HG03159 (cell line): ENCODE measurements around the gene SLC4A11.
A peak's percentile ranks its signal among the peaks of the same experiment; 100 is the strongest.

ENCODE experiments used
- ATAC-seq: cut with Tn5 transposase; IDR thresholded peaks from one replicate; pipeline ENCODE4 v1.9.1; 2021; ENCODE audit warnings: mild to moderate bottlenecking, moderate library complexity; ENCODE audit not compliant: unreplicated experiment

Gene SLC4A11

DNA sequence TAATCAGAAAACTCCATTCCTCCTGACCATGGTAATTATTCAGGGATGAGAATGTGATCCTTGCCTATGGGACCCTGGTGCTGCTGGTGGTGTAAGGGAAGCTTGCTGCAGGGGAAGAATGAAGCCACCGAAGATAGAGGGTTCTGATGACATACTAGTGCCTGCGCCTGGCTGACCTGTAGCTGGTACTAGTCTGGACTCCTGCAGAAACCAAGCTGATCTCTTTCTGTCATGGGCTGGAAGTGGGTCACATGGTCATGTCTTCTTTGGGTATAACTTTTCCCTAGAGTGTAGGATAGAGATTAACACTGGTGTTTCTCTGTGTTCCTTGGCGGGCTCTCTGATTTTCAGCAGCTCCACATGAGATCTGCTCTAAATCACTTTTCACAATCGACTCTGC, 8.6 kb upstream of the SLC4A11 start:
- ATAC-seq: no peak

DNA sequence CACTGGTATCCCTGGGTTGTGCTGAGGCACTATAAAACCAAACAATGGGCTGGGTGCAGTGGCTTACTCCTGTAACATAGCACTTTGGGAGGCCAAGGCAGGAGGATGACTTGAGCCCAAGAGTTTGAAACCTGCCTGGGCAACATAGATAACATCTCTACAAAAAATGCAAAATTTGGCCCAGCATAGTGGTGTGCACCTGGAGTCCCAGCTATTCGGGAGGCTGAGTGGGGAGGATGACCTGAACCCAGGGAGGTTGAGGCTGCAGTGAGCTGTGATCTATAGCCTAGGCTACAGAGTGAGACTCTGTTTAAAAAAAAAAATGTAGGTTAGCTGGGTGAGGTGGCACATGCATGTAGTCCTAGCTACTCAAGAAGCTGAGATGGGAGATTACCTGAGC, 7.7 kb upstream of the SLC4A11 start:
- no peak for ATAC-seq

DNA sequence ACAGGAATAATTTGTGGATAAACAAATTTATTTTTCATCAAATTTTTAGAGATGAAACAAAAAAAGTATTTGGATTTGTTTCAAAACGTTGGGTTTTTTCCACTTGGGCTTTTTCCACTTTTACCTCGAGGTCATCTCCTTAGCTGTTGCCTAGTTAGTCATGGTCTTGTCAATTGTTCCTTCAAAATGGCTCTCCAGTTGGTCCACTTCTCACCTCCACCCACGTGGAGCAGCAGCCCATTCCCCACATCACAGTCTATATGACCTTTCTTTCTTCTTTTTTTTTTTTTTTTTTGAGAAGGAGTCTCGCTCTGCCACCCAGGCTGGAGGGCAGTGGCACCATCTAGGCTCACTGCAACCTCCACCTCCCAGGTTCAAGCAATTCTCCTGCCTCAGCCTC, 6.7 kb upstream of the SLC4A11 start:
- ATAC-seq: no peak

DNA sequence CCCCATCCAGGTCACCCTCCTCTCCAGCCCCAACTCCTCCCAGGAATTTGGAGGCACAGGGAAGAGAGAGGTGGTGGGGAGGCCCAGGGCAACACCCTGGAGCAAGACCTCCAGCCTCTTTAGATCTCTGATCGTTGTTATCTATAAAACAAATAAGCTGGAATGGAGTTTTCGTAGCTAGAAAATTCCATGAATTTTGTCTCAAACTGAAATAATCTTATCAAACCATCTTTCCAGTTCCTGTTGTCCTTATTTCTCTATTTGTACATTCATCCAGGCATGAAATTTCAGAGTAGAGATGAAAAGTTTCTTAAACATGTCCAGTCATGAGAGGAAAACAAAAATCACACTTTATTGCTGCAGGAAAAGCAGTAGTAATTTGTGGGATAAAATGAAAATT, 6.2 kb upstream of the SLC4A11 start:
- no peak for ATAC-seq

DNA sequence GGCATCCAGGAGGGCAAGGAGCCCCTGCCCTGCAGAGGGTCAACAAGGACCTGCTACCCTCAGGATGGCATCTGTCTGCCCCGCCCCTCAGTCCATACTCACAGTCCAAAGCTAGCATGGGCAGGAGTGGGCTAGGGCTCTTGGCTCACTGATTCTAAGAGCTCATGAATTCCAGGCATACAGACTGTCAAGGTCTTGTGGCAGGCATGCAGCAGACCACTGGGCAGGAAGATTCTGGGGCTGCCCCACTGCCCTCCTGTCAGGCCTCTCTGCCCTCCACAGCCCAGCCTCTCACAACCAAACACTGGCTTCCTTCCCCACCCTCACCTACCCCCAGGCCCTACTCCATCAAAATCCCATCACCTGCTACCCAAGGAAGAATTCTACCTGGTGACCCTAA, 5.6 kb upstream of the SLC4A11 start:
- ATAC-seq: no peak

DNA sequence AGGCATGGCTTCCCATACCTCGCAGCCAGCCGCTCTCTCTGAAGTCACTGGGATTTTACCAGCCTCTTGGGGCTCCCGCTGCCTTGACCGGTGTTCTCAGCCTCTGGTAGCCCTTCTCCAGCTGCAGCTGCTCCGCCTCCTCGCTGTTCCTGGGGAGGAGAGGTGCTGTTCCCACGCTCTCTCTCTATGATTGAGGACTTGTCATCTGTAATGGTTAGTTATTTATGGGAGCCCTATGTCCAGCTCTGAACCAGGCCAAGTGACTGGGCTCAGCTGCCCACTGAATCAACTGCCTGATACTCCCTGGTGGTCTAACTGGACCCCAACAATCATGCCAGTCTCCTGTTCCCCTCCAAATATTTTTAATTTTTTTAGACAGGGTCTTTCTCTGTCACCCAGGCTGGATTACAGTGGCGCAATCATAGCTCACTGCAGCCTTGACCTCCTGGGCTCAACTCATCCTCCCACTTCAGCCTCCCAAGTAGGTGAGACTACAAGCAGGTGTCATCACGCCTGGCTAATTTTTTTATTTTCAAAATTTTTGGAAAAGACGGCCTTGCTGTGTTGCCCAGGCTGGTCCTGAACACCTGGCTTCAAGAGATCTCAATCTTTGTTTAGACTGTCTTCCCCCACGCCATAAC, 4.8 kb upstream of the SLC4A11 start:
- ATAC-seq: no peak

DNA sequence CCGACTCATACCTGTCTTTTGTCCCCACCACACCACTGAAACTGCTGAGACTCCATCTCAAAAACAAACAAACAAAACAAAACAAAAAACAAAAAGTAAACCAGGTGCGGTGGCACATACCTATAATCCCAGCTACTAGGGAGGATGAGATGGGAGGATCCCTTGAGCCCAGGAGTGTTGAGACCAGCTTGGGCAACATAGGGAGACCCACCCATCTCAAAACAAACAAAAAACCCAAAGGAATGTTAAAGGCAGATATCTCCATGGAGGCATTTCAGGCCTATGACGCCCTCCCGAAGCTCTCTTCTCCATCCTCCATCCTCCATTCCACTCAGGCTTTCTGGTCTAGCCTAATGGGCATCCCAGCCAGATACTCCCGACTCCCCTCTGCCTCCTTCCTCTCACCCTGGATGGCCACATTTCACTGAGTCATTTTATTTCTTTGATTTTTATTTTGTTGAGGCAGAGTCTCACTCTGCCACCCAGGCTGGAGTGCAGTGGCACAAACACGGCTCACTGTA, 3.2 kb upstream of the SLC4A11 start:
- no peak for ATAC-seq

DNA sequence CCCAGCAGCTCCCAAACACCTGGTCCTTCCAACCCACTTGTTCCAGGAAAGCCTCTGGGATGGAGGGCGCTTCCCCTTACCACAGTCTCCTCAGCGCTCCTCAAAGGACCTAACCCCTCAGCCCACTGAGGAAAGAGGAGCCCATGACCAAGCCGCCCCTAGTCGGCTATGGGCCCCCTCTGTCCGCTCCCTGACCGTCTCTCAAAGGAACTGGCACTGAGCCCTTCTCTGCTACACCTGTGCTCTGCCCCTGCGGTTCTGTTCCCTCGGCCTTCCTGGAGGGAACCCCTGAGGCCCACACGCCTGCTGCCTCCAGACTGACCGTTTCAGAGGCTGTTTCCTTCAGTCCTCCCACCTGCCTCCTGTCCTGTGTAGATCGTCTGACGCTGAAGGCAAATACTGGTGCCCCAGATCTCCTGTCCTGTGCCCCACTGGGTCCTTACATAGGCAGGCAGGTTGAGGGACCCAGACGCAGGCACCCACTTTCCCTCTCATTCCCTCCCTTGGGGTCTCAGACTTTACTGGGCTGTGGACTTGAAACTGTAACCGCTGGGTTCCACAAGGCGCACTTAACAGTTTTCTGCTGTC, 1.9 kb upstream of the SLC4A11 start:
- no peak for ATAC-seq

DNA sequence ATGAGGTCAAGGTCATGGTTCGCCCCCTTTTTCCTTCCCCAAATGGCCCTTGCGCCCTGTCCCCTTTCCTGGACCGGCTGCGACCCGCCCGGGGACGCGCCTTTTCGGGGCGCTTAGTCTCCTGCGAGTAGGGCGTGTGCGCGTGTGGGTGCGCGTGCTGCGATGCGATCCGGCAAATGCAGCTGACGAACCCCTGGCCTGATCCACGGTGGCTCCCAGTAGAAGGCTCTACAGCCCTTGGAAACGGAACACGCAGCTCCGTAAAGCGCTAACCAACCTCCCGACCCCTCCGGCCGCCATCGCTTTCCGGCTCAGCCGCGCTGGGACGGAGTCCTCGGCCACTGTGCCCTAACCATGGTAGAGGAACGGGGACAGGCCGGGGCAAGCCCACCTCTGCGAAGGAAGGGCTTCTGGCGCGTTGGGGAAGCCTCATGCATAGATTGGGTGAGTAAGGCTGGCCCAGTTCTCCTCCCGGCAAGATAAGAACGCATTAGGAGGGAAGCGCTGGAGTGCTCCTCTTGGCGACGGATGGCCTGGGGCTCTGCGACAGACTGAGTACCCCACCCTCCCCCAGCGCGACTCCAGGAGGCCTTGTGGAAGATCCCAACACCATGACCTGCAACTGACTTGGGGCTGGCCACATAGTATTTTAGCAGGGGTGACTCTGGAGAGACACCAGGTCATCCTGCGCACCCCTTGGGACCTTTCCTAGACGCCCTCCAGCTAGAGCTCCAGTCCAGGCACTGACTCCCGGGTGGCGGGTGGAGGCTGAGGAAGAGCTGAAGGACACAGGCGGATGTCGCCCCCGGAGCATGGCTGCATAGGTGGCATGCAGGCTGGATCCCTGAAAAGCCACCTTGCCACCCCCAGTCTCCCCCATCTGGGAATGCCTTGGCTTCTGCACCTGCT, 1.1 kb upstream of the SLC4A11 start:
- no peak for ATAC-seq

DNA sequence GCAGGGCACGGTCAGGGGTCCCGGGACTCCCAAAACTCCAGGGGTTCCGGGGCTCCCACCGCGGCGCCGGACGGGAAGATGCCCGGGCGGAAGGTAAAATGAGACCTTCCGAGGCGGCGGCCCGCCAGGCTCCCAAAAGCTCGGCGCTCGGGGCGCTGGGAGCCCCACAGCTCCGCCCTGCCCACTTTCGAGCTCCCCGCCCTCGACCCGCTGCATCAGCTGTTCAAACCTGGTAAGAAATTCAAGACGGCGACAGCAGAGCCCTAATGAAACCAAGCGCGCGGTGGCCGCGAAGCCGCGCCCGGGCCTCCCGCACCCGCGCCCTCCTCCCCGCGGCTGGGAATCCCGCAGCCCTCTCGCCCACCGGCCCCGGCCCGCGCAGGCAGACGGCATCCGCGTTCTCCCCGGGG, 369 bp downstream of the SLC4A11 start:
- ATAC-seq: peak; percentile 47

DNA sequence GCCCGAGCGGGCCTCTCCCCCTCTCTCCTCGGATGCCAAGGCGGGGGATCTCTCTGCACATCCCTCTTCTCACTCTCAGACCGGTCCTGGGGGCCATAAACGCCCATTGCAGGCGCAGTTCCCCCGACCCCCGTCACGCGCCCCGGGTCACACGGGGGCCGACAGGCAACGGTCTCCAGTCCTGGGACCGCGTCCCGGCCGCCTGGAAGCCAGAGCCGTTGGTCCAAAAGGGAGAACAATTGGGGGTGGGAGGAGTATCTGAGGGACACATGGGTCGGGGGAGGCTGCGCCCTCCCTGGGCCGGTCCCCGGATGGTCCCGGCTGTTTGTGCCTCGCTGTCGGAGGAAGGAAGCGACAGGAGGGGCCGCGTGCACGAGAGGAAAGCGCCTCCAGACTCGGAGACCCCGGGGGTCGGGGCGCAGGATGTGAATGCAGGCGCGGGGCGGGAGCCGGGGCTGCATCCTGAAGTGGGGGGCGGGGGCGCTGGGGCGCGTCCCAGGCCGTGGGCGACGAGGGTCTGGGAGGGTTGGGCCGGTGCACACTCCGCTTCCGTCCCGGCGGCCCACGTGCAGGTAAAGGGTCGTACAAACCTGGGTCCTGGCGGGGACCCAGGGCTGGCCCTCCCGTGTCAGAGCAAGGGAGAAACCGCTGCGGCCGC, 903 bp downstream of the SLC4A11 start:
- peak; percentile 36 for ATAC-seq

DNA sequence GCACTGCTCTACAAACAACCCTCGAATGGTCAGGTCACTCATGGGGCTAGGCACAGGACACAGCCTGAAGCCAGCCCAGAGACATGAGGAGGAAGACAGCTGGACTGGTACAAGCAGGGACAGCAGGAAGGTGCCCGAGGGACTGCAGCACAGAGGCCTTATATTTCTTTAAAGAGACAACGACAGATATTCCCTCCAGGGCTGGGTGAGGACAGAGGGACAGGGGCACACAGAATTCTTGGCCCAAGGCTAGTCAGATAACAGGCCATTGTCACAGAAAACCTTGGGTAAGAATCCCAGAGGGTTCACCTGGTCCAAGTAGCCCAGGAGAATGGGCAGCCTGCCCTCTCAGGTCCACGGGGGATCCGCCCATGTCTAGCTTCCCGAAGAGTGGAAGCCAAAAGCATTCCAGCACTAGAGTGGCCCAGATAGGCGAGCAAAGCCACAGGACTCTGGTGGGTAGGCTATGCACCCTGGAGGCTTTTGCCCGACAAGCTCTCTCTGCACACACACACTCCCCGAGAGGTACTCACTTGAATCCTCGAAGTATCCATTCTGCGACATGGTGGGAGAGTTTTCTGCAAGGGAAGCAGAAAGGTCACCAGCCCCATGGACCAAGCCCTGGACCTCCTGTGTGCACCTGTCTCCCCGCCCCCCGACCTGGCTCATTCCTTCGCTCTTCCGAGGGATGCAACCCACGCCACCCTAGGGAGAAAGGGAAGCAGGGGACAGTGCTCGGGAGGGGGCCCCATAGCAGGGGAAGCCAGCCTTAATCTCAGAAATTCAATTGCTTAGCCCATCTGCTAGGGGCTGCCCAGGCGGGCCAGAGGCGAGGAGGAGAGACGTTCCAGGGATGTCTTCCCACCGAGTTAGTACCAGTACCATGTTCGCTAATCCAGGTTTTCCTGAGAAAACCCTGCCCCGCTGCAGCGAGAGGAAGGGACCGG, 1.7 kb downstream of the SLC4A11 start:
- ATAC-seq: no peak

DNA sequence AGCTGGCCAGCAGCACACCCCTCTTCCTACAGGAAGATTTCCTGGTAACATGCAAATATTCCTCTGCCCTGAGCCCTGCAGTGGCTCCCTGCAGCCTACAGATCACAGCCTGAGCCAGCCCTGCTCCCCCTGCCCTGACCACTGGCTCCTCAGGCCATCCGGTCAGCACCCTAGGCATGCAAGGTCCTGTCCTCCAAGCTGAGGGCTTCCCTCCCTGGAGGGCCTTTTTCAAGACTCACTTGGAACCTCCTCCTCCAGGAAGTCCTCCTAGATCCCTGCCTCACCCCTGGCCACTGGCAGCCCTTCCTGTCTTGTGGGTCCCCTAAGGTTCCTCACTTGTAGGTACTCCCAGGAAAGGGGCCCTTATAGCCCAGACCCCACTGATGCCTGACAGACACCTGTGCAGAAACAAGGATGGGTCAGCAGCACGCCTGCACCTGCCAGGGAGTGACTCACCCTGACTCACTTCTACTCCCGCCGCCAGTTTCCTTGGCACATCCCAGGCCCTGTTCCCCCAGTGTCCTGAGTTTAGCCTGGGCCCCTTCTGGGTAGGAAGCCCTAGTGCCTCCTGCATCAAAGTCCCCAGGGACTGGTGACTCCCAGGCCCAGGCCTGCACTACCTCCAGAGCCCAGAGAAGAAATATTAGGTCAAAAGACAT, 3.2 kb downstream of the SLC4A11 start:
- ATAC-seq: no peak

DNA sequence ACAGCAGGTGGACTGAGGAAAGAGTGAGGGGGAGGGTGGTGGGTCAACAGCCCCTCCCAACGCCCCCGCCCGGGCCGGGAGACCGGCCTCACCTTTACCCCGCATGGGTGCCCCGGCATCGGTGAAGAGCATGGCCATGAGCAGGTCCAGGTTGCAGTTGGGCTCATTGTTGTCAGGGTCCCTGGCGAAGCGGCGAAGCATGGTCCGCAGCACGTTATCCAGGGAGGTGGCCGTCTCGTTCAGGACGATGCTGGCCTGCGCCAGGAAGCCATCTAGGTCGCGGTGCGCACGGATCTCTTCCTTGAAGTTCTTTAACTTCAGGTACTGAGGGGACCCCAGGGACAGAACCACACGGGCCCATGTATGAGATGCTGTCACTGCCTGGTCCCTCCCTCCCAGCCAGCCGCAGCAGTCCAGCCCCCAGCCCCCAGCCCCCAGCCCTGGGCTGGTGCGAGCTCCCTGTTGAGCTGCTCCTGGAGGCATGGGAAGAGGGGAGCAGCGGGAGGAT, 4.9 kb downstream of the SLC4A11 start:
- no peak for ATAC-seq

DNA sequence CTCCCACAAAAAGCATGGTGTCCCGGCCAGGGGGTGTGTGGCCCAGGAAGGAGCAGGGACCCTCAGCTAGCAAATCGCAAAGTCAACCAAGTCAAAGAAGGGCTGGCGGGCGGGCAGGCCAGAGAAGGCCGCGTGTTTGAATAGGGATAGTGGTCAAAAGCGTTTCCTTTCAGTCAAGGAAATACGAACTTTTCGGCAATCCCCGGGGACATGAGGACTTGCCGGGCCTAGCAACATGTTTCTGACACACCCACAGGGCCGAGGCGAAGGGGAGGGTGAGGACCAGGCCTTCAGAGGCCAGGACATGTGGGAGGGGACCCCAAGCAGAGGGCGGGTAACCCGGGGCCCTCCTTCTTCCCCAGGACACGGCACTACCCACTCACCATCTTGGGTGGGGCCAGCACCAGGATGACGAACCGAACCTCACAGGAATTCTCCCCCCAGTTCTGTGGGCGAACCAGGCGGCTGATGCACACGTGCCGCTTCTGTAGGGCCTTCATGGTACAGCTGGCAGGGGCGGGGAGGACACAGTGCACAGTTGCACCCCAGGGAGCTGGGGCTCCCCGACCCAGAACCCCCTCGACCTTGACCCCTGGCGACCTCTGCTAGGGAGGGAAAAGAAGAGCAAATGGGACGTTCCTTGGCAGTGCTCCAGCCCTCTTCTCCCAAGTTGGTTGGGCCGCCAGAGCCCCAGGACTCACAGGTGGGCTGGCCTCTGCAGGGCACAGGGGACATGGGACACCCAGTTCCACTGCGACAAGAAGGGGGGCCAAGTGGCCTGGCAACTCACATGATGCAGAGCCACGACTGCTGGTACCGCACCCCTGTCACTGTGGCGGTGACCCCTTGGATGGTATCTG, 5.6 kb downstream of the SLC4A11 start:
- no peak for ATAC-seq

DNA sequence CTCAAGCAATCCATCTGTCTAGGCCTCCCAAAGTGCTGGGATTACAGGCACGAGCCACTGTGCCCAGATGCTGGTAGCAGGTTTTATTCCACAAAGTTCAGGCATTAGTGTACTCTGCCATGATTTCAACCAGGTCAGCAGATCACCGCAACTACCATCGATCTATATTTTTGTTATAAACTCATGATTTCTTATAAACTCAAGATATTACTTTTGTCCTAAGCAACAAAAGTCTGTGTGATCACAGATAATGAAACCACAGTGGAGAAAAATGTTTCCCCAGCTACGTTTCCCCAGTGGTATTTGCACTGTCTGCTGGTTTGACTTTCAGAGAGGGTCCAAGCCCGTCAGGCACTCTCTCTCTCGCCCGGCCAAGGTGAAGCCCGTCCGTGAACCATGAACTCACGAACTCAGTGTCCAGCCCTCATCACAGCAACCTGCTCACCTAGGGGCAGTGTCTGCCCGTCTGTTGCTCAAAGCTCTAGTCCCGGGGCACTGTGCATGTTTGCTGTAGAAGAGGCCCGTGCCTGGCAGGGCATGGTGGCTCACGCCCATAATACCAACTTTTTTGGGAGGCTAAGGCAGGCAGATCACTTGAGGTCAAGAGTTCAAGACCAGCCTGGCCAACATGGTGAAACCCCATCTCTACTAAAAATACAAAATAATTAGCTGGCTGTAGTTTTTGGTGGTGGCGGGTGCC, 7.0 kb downstream of the SLC4A11 start:
- ATAC-seq: no peak

DNA sequence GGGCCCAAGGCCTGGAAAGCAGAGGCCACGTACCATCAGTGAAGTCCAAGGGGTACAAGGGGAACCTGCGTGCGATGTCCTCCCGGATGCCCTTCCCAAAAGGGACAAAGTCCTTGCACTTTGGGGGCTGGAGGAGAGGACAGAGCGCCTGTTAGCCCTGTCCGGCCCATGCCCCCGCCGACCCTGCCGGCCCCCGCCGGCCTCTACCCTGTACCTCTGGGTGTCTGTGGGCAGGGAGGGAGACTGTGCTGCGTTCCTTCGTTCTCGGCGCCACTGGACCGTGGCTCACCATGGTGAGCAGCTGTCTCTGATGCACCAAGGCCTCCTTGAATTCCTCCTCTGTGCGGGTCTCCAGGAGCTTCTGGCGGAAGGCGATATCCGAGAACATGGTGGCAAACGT, 7.9 kb downstream of the SLC4A11 start:
- ATAC-seq: no peak

DNA sequence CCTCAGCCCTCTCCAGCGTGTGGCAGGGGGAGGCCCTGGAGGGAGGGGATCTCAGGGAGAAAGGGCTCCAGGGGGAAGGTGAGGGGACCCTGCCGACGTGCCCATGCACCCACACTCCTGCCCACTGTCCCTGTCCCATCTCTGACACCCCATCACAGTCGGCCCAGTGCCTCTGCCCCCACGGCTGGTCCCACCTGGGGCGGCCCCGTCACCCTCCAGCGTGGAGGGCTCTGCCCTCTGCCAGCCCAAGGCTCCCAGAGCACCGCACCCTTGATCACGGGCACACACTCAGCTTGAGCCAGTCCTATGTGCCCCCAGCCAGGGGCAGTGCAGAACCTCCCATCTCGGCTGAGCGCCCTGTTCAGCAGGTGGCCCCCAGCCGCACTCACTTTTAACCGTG, 9.2 kb downstream of the SLC4A11 start:
- ATAC-seq: no peak
